GM21576 (cell line): ENCODE data around the gene XBP1.
"Not testable (repeated sequence)": the region's sequence is repeated elsewhere in the genome, so short reads cannot be mapped to it uniquely, and the experiment has no call there.

ENCODE experiments used
- ATAC-seq: cut with Tn5 transposase; IDR thresholded peaks from one replicate; pipeline ENCODE4 v1.9.1; 2021; ENCODE audit warnings: mild to moderate bottlenecking, moderate library complexity; ENCODE audit not compliant: unreplicated experiment

XBP1 gene

GRCh38 chr22:28793976-28794584 is 6.3 kb downstream of the XBP1 start:
- no peak for ATAC-seq

DNA sequence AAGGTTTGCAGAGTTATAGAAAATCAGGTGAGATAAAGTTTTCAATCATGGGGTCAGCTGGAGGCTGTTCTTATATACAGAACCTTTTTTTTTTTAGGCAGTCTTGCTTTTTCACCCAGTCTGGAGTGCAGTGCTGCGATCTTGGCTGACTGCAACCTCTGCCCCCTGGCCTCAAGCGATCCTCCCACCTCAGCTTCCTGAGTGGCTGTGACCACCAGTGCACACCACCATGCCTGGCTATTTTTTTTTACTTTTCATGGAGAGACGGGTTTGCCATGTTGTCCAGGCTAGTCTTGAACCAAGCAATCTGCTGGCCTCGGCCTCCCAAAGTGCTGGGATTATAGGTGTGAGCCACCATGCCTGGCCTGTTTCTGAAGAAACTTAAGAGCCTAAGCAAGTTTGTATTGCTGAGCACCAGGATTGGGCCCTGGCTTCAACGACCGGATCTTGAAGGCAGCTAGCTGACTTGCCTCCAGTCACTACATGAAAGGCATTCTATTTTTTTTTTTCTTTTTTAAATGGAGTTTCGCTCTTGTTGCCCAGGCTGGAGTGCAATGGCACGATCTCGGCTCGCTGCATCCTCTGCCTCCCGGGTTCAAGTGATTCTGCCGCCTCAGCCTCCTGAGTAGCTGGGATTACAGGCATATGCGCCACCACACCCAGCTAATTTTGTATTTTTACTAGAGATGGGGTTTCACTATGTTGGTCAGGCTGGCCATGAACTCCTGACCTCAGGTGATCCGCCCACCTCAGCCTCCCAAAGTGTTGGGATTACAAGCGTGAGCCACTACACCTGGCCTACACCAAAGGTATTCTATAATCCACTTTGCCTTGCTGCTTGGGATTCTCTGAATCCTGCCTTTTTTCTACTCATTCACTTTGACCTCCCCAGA is 7.6 kb downstream of the XBP1 start:
- ATAC-seq = peak; percentile 38

GRCh38 chr22:28791841-28792490 is 8.4 kb downstream of the XBP1 start:
- peak; percentile 50 for ATAC-seq

DNA sequence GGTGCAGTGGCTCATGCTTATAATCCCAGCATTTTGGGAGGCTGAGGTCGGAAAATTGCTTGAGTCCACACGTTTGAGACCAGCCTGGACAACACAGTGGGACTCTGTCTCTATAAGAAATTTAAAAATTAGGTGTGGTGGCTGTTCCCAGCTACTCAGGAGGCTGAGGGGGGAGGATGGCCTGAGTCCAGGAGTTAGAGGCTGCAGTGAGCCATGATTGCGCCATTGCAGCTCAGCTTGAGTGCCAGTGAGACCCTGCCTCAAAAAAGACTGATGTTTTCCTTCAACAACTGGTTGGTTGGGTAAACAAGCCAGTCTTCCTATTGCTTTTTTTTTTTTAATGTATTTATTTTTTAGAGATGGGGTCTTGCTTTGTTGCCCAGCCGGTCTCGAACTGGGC is 9.2 kb downstream of the XBP1 start:
- no peak for ATAC-seq

GRCh38 chr22:28788601-28789000 is 11.8 kb downstream of the XBP1 start:
- ATAC-seq = no peak

DNA sequence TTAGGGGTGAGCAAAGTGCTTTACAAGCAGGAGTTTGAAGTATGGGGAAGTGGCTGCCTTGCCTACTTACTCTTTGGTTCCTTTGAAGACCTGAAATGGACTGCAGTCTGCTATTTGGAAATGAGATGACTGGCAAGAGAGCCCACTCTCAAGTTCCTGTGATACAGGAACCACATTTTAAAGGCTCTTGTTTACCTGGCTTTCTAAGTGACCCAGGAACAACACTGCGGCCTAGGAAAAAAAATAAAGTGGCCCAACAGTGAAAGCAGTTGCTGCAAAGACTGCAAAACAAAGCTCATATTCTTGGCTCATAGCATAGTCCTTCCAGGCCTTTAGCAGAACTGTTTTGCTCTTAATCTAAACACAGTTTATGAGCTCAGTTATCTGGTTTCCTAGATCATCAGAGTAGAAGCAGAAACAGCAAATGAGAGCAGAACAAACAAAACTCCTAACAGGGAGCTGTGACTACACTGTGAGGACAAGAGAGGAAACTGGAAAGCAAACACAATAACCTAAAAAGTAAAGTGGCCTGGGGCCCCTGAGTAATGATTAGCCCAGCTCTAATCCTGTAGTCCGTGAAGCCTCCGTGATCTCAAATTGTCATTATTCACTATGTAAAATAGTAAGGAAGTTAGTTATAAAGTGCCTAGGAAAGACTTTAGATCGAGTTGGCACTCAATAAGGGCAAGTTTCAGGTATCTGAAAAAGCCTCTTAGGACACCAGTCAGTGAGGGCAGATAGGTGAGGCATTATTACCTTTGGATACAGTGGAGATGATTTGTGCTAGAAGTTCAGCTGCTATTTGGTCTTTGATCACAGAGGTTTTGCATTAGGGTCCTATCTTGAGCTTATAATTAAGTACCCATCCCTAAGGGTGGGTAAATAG is 16.3 kb downstream of the XBP1 start:
- ATAC-seq = no peak

GRCh38 chr22:28780296-28780695 is 20.1 kb downstream of the XBP1 start:
- no peak for ATAC-seq

GRCh38 chr22:28779833-28780232 is 20.5 kb downstream of the XBP1 start:
- no peak for ATAC-seq

- no peak for ATAC-seq
These were observed 26.0 kb downstream of the XBP1 start for GRCh38 chr22:28774378-28774777.

- ATAC-seq = peak; percentile 23
These were observed 26.9 kb downstream of the XBP1 start for GRCh38 chr22:28773461-28773867.

DNA sequence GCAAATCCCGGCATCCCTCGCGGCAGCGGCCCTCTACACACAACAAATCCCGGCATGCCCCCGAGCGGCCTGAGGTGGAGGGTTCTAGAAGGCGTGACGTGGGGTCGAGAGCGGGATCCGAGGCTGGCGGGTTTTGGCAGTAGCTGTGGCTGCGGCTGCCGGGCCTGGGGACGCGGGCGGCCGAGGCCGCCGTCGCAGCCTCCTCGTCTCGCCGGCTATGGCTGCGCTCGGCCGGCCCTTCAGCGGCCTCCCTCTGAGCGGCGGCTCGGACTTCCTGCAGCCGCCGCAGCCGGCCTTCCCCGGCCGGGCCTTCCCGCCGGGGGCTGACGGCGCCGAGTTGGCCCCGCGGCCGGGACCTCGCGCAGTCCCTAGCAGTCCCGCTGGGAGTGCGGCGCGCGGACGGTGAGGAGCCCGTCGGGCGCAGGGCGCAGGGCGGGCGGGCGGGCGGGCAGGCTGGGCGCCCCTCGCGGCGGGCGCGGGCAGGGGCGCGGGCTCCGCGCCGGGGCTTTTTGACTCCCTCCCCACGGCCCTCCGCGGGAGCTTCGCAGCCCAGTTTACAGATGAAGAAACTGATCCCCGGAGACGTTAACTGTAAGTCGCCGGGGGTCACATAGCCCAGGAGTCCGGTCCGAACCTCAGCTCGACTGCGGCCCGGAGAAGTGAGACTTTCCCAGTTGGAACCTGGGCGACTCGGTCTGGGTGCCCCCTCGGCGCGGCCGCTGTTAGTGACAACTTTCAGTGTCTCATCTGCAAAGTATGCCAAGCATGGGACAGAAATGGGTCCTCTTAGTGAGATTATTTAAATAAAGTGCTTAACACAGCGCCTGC is 27.5 kb downstream of the XBP1 start, which contains the start of gene CCDC117:
Gene CCDC117 (plus strand): TSS at position 63 of the 828 bp plus-strand sequence. CDS start 155 bp downstream, at position 218.
- peak; percentile 78 for ATAC-seq

GRCh38 chr22:28771195-28771791 is 29.1 kb downstream of the XBP1 start:
- ATAC-seq = no peak

- no peak for ATAC-seq
These were observed 30.8 kb downstream of the XBP1 start for GRCh38 chr22:28769394-28770085.

DNA sequence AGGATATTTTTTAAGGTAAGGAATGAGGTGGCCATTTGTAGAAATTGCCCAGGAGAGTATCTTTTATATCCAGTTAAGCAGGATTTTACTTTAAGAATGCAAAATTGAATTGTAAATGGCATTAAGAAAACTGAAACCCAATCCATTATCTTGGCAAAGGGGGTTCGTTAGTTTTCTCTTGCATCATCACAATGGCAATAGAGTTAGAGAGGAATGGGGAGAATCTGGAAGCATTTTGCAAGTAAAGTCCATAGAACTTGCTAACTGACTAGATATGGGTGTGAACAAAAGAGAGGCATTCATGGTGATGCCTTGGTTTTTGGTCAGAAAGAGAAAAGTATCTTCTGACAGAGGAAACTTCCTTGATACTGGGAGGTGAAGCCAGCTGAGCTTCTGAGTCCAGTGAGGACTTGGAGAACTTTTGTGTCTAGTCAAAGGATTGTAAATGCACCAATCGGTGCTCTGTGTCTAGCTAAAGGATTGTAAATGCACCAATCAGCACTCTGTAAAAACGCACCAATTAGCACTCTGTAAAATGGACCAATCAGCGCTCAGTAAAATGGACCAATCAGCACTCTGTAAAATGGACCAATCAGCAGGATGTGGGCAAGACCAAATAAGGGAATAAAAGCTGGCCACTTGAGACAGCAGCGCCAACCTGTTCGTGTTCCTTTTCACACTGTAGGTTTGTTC is 31.5 kb downstream of the XBP1 start:
- ATAC-seq = no peak

DNA sequence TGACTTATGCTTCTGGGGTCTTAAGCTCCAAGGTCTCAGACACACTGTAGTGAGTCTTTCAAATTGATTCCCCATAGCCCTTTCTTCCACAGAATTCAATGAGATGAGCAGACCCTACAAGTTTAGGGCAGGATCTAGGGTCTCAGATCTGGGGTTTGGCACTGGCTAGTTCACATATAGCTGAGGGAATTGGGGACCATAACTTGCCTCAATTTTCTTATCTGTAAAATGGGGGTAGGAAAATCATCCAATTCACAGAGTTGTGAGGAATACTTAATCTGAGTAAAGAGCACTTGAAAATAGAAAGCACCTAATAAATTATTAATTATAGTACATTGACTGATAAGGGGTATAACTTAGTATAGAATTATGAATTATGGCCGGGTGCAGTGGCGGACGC is 33.7 kb downstream of the XBP1 start:
- ATAC-seq = no peak

- not testable (repeated sequence) for ATAC-seq
These were observed 38.4 kb downstream of the XBP1 start for GRCh38 chr22:28762000-28762399.

GRCh38 chr22:28761449-28761755 is 39.0 kb downstream of the XBP1 start:
- no peak for ATAC-seq

- ATAC-seq = no peak
These were observed 40.4 kb downstream of the XBP1 start for GRCh38 chr22:28759861-28760560.
